Hindlimb muscle (tissue), 1 donor: ENCODE measurements around the gene UMODL1. TPM values are rescaled to one million over a fixed set of nuclear protein-coding genes. Genes with fewer than 3 reads are reported as not detected.

Source experiments
- DNase-seq: peaks from one replicate; pipeline ENCODE4 v3.0.0-alpha.2; 2013
- polyA plus RNA-seq: library from polyadenylated mRNA; unstranded; fragments of 120-200 nt; gene quantifications from one replicate; pipeline ENCODE4 v1.2.1, GENCODE V29; 2013; ENCODE audit not compliant: insufficient read length

UMODL1 gene
- polyA plus RNA-seq, 1 donor, result not detected

DNA sequence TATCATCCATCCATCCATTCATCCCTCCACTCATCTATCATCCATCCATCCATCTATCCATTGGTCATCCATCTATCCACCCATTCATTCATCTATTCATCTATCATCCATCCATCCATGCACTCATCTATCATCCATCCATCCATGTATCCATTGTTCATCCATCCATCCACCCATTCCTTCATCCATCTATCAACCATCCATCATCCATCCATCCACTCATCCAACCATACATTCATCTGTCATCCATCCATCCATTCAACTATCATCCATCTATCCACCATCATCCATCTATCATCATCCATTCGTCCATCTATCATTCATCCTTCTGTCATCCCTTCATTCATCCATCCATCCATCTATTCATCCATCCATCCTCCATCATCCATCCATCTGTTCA lies 61.1 kb downstream of the UMODL1 start:
- no peak for DNase-seq

DNA sequence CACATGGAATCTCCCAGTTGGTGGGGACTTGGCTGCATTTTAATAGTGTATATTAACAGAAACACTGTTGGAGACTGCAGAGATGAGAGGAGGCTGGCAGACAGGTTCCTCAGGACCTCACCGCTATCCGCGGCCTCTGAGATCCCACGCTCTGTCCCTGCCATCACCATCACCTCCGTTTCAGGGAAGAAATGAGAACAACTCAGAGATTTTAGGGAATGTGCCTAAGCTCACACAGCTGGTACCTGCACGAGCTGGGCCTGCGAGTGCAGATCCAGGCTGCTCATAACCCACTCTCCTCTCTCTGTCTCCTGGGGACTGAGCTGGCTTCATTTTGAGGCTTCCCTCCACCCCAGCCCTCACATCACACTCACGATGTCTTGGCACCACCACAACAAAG lies 62.0 kb downstream of the UMODL1 start:
- no peak for DNase-seq

DNA sequence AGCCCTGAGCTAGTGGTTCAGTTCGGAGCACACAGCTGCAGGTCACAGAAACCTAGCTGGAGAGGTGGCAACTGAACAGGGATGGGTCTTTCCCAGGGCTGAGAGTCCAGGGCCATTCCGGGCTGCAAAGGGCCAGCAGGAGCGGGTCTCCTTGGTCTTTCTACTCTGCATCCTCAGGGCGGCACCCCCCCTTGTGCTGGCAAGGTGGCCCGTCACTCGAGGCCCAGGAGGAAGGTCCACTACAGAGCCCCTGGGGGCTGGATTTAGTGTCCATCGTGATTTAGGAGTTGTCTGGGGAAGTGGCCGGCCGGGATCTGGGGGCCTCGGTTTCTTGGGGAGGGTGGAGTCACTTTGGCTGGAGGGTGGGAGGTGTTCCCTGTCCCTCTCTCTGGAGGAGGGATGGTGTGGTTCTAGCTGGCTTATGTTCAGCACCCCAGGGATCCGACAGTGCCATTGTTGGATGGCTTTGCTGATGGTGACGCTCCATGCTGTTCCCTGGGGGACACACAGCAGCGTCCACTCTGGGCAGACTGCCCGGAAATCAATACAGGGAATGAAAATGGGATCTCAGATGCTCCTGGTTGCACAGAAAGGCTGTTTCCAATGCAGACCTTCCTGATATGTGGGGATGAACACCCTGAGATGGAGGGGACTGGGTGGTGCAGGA lies 64.4 kb downstream of the UMODL1 start:
- no peak for DNase-seq

DNA sequence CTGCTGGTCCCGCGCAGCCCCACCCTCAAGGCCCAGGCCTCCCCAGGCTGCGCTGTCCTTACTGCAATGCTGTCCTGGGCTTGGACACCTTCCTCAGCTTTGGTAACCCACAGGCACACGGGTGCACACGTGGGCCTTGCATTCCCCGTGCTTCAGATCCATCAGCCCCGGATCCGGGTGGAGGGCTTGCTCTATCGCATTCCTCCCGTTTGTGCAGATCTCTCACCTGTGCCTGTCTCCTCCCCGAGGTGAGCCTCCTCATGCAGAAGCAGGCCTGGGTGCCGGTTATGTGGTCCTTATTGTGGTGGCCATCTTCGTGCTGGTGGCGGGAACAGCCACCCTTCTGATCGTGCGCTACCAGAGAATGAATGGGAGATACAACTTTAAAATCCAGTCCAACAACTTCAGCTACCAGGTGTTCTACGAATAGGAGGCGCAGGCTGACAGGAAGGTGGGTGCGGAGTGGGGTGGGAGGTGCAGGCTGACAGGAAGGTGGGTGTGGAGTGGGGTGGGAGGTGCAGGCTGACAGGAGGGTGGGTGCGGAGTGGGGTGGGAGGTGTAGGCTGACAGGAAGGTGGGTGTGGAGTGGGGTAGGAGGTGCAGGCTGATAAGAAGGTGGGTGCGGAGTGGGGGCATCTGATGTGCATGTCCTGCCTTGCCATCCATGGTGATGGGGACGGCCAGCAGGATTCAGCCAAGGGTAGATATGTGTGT lies 66.2 kb downstream of the UMODL1 start:
- no peak for DNase-seq

DNA sequence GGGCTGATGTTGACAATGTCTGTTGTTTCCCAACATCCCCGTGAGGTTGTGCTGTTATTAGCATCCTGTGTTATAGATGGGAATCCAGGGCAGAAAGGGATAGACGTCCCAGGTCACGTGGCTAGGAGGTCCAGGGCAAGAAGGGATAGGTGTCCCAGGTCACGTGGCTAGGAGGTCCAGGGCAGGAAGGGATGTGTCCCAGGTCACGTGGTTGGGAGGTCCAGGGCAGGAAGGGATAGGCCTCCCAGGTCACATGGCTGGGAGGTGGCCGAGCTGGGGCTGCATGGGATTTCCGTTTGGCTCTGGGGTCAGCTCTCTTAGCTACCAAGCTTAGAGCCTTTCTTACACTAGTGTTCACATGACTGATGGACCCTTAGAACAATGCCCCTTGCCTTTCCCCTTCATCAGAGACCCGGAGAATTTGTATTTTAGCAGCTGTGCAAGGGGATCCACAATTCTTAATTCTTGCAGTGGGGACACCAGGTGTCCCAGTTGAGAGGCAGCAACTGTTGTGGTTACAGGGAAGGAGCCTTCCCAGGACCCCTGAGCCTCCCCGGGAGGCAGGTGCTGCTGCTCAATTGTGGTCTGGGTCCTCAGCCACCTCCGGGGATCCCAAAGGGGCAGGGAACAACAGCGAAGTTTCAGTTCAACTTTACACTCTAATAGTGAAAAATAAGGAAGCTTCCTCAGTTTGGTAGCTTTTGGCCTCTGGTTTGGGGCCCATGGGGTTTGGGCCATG lies 69.2 kb downstream of the UMODL1 start:
- DNase-seq, result no peak

DNA sequence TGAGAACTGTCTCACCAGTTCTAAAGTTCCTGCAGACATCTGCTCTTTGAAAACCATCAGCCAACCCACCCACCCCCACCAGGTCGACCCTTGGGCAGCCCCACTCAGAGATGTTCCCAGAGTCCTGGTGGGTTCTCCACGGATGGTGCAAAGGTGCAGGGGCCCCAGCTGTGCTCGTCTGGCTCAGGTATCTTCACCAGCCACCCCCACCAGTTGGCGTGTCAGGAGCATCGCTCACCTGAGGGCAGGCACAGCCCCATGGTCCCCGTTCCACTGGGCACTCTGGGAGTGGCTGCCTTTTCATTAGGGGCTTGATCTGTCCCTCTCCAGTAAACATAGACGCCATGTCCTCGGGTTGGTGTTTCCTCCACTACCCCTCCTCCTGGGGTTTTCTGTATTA lies 70.5 kb downstream of the UMODL1 start:
- DNase-seq, result no peak

DNA sequence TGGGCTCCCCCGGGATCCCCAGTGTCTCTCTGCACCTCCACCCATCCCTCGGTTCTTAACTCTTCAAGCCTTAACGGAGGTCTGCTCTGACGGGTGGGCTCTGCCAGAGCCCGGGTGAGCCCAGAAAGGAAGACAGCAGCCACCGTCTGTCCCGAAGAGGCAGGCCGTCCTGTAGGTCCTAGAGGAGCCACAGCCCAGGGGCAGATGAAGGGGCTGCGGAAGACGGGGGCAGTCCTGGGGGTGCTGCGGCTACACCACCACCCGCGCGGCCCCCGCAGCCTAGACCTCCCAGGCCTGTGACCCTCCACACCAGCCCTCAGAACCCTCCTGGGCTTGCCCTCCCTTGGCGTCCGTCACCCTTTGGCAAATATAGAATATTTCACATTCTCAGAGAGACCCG lies 71.0 kb downstream of the UMODL1 start:
- no peak for DNase-seq

DNA sequence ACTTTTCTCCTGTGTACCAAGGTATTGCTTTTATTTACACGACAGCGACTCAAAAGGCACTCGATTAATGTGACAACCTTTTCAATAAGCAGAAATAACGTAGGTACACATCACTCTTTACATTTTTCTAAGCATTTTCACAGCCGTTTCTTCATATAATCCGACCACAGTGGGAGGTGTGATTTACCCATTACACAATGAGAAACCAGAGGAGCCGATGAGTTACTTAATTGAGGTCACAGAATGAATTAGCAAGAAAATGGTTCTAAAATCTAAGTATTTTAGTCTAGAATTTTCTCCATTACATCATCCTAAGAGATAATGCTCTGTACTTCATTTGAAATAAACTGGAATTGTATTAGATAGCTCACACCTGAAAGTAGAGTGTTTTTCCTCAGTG lies 71.5 kb downstream of the UMODL1 start:
- DNase-seq, result no peak

DNA sequence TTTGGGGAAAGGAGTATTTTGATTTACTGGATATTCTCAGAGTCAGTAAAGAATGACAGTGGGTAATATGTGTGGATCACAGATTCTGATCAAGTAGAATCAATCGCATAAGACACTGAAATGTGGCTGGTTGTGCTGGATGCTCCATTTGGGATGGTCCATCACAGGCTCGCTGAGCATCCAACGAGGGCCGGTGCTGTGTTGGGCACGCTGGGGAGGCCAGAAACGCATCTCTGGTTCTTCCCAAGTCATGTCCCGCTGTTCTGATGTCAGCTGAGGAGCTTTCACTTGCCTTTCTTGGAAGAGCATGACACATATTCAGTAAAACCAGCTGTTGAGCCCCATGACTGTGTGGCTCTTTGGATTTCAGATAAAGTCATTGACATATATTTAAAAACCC lies 72.0 kb downstream of the UMODL1 start:
- DNase-seq, result no peak

DNA sequence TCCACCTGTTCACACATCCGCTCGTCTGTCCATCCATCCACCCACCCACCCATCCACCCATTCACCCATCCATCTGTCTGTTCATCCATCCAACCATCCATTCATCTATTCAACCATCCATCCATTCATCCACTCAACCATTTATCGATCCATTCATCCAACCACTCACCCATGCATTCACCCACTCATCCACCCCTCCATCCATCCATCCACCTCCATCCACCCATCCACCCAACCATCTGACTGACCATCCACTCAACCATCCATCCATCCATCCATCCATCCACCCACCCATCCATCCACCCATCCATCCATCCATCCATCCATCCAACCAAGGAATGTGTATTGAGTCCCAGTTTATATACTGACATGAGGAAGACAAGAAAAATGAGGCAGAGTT lies 73.1 kb downstream of the UMODL1 start:
- DNase-seq, result no peak

DNA sequence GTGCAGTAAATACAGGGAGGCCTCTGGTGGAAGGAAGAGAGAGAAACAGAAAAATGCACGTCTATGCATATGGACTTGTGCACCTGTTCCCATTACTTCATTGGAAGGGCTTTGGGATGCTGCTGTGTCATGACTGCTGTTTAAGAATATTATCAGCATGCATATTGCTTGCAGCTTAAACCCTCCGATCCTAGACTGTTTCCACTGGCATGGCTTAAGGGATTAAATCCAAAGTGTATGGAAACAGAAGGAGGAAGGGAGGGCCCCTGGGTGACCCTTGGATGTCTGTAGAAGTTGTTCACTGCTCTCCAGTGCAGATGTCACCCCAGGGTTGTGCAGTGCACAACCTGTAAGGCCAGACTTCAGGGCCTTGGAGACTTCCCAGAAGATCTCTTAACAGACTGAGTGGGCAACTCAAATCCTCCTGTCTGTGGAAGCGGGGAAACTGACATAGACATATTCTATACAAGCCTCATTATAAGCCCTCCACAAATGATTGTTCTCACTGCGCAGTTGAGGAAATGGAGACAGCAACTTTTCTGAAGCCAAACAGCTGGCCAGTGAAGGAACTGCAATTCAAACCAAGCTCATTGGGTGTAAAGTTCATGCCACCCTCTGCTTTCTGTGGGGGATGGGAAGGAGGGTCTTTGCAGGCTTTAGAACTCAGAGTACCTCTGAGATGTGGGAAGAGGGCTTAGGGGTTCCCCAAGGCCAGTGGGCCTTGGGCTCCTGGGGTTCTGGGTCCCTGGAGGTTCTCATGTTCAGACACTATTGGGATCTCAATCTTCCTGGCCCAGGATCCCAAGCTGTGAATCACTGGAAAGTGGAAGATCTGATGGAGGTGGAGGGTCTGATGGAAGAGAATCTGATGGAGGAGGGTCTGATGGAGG lies 73.8 kb downstream of the UMODL1 start:
- DNase-seq, result no peak

DNA sequence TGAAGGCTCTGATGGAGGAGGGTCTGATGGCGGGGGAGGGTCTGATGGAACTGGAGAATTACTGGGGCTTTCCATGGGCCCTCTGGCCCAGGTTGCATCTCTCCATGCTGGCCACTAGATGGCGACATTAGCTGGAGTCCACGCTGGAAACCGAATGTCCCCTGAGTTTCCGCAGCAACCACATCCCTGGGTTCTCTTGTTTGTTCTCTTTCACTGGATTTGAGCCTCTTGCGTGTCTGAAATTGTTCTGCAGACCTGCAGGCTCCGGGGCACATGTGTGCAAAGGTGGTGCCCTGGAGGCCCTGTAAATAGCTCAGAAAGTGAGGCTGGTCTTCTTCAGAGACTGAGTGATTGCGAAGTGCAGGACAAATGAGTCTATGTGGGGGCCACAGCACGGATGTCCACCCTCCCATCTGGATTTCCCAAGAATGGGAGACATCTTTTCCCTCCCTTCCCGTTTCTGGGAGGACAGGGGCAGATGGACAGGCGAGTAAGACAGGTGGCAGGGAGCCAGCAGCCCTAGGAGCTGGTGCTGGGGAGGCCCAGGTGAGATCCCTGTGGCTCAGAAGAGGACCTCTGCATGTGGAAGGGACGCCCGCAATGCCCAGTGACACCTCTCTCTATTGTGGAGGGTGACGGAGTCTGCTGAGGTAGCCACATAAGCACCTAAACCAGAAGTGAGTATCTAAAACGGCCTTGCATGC lies 74.6 kb downstream of the UMODL1 start:
- peak; percentile 74 for DNase-seq

DNA sequence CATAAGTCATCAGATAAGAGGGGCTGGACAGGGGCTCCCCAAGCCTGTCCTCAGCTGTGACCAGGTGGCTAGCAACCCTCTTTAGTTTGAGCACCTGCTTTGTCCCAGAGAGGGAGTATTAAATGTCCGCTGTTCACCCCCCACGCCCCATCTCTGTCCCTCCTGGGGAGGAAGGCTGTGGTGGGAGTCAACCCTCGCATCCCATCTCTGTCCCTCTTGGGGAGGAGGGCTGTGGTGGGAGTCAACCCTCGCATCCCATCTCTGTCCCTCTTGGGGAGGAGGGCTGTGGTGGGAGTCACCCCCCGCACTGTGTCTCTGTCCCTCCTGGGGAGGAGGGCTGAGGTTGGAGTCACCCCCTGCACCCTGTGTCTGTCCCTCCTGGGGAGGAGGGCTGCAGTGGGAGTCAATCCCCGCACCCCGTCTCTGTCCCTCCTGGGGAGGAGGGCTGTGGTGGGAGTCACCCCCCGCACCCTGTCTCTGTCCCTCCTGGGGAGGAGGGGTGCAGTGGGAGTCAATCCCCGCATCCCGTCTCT lies 75.2 kb downstream of the UMODL1 start:
- no peak for DNase-seq

DNA sequence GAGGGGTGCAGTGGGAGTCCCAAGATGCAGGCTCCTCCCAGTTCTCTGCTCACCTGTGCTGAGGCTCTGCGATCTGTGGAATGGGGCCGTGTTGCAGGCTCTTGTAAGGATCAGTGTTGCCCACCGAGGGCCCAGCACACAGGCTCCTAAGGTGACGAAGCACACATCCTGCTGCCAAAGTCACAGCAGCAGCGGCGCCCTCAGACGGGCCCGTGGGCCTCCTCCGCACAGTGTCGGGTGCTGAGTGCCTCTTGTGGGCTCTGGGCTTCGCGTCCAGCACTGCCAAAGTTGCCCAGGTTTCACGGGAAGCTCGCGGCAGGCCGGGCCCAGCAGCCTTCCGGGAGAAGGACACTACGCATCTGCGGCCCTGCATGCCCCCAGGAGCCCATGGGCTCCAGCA lies 75.7 kb downstream of the UMODL1 start:
- DNase-seq, result no peak

DNA sequence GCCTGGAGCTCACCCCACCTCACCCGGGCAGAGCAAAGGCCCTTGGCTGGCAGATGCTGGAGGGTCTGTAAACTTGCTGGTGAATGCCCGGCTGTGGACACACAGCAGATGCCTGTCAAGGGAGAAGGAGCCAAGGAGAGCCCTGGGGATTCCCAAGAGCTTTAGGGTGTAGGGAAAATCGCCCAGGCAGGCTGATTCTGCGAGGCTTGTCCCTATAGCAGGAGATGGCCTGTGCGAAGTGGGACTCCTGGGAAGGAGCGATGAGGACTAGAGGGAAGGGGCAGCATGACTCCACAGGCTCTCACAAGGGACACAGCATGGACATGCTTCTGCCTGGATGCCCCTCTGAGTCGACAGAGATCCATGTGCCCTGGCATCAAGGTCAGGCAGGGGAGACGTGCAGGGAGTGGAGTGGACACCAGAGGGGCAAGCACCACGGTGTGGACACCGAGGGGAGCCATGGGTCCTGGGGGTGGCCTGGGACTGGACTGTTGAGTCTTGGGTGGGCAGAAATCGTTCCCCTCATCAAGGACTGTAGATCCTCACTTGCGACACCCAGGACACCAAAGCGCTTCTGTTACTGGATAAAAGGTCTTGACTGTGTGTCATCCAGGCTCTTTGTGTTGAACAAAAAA lies 76.4 kb downstream of the UMODL1 start:
- no peak for DNase-seq

DNA sequence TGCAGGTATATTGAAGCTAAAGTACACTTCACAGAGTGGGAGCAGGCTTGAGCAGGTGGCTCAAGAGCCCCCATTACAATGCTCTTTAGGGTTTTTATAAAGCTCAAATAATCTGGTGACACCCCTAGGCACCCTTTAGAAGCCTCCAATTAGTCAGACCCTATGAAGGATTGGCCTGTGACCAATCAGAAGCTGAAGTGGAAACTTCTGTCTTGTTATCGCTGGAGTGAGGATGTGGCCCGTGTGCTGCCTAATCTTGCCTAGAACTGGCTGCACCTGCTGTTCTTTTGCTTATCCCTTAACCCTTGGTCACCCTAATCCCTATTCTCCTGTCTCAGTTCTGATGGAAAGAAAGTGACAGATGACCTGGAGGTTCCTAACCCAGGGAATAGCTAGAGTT lies 77.0 kb downstream of the UMODL1 start:
- DNase-seq, result no peak

DNA sequence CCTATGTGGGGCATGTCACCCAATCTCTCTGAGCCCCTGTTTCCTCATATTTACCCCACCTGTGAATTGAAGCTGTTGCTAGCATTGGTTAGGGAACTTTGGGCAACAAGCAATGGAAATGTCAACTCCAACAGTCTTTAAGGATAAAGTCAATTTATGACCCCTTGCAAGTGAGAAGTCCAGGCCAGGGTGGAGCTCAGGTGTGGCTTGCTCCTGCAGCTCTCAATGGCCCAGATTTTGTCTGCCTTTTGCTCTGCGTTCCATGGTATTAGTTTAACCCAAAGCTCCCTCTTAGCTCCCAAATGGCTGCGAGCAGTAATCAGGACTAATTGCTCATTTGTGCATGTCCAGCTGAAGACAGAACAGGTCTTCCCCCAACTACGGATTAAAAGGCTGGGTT lies 77.5 kb downstream of the UMODL1 start:
- DNase-seq, result no peak

DNA sequence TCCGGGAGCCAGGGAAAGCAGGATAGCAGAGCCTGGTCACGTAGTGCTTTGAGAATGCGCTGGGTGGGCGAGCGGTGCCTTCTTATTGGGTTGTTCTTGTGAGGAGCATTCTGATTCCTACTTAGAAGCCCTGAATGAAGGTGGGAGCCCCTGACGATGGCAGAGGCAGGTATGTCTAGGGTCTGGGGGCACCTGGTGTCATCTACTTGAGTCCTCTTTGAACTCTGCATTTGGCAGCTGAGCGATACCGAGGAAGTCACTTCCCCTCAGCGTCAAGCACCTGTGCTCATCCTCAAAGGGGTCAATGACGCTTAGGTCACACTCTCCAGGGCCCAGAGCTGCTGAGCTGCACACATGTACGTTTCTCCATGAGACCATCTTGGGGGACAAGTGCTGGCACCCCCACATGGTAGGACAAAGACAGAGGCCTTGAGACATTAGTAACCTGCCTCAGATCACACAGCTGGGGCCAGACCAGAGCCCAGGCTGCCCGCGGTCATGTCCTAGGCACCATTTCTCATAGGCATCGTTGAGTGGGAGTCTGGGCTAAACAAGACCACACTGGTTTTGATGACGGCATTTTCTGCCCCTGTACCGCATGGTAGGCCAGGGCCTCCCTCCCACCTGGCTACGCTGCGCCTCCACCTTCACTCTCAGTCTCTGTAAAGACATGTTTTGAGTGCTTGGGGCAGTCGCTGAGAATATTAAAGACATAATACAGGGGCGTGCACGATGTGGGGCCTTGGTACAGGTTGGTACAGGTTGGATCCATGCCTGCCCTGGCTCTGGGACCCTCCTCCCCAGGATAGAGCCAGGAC lies 78.7 kb downstream of the UMODL1 start:
- no peak for DNase-seq

DNA sequence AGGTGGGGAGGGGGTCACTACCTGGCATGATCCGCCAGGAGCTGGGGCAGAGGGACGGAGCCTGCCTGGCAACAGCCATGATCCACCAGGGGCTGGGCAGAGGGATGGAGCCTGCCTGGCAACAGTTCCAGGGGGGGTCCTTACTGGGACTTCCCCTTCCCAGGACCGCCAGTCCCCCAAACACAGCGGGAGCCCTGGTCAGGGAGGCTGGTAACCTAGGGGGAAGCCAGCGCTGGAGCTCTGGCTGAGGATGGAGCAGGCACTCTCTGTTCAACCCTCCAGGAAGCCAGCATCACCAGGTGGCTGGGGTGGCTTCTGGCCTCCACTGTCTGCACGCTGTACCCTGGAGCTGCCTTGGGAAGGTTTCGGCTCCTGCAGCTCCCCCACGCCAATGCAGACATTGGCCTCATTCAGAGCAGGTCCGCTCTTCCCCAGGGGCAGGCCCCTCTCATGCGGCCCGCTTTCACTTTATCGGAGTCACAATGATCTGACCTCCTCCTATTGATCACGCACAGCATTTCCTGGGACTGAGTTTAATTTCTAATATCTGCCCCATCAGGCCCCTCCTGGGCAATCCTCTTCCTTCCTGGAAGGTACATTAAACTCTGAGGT lies 79.5 kb downstream of the UMODL1 start:
- DNase-seq, result no peak
